ENCODE results near the gene FGF11. TPM values are rescaled to one million over a fixed set of nuclear protein-coding genes. Genes with fewer than 3 reads are reported as not detected.

FGF11 gene
- total RNA-seq, 2 donors from 2014 or later = 0.68 TPM; not detected in 1

DNA sequence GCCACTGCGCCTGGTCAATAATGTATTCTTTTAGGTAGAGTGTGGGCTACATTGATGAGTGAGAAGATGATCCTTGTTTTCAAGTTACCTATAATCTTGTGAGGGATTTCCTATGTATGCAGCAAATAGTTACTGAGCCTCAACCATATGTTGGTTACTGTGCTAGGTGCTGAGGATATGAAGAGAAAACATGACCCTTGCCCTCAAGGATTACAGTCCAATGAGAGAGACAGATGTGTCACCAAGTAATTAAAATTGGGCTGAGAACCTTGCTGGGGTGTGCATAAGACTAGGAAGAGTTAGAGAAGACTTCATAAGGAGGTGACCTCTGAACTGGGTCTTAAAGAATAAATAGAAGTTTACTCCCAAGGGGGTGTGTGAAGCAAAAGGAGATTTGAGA lies 52.3 kb downstream of the FGF11 start:
- TF ChIP-seq, protein P1, sequence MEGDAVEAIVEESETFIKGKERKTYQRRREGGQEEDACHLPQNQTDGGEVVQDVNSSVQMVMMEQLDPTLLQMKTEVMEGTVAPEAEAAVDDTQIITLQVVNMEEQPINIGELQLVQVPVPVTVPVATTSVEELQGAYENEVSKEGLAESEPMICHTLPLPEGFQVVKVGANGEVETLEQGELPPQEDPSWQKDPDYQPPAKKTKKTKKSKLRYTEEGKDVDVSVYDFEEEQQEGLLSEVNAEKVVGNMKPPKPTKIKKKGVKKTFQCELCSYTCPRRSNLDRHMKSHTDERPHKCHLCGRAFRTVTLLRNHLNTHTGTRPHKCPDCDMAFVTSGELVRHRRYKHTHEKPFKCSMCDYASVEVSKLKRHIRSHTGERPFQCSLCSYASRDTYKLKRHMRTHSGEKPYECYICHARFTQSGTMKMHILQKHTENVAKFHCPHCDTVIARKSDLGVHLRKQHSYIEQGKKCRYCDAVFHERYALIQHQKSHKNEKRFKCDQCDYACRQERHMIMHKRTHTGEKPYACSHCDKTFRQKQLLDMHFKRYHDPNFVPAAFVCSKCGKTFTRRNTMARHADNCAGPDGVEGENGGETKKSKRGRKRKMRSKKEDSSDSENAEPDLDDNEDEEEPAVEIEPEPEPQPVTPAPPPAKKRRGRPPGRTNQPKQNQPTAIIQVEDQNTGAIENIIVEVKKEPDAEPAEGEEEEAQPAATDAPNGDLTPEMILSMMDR (IDR thresholded peaks at IDR 0.05) = no peak
- H3K27me3 ChIP-seq (replicated peaks; ENCODE audit: insufficient read depth) = no peaks in the 10 kb centered on the region
- no peak overlapping the region for H3K4me3 ChIP-seq
- ATAC-seq (ENCODE audit: insufficient number of reproducible peaks, low FRiP score, low read depth) (no peak), DNase-seq (ENCODE audit: low spot score) (no peak)
- H3K27ac ChIP-seq = no peak overlapping the region
- peaks cover 9% of the 10 kb centered on the region for H3K36me3 ChIP-seq
- peaks cover 17 to 34% of the 10 kb centered on the region in 2 donors for H3K4me1 ChIP-seq (ENCODE audit: control insufficient read depth in 1 of 2, low read depth in 2 of 2)
- H3K9me3 ChIP-seq = no peaks in the 10 kb centered on the region

DNA sequence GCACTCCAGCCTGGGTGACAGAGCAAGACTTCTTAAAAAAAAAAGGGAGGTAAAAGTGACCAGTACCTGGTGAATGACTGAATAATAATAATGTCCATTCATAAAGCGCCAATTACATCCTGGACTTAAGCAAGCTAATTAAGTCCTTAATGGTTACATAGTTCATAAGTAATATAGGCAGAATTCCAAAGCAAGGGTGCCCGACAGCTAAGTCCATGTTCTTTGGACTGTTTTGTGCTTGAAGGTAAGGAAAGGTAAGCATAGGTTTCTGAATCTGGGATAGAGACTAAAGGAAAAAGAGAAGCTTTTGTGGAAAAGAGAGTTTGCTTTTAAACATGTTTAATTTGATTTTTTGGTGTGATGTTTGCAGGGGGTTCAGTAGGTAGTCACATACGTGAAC lies 54.6 kb downstream of the FGF11 start:
- no peak for DNase-seq (ENCODE audit: low spot score)
- Histone ChIP-seq H3K4me3 (no peak overlapping the region), H3K36me3 (peaks cover 32% of the 10 kb centered on the region), H3K27me3 (replicated peaks; ENCODE audit: insufficient read depth) (no peaks in the 10 kb centered on the region), H3K9me3 (no peaks in the 10 kb centered on the region), H3K4me1 (ENCODE audit: control insufficient read depth in 1 of 2, low read depth in 2 of 2) (peaks cover under 1 to 13% of the 10 kb centered on the region in 2 donors), H3K27ac (no peak overlapping the region)
- no peak for ATAC-seq (ENCODE audit: insufficient number of reproducible peaks, low FRiP score, low read depth)
- TF ChIP-seq, protein P1 (IDR thresholded peaks at IDR 0.05) = no peak

Other genes with a start within 250 kb of the FGF11 start
- gene DLG4, start 219.7 kb upstream of the FGF11 start, total RNA-seq = 10 to 100 TPM; 14.0 to 14.8 TPM
- gene ACADVL, start 219.6 kb upstream of the FGF11 start, total RNA-seq = 100 to 1,000 TPM; 369 to 471 TPM
- 10 to 100 TPM; 52.8 to 68.5 TPM for gene DVL2, start 205.0 kb upstream of the FGF11 start, total RNA-seq
- gene PHF23, start 200.1 kb upstream of the FGF11 start, total RNA-seq = 10 to 100 TPM; 25.1 to 44.7 TPM
- 100 to 1,000 TPM; 187 to 446 TPM for gene GABARAP, start 197.1 kb upstream of the FGF11 start, total RNA-seq
- 10 to 100 TPM; 51.3 to 51.7 TPM for gene CTDNEP1, start 187.8 kb upstream of the FGF11 start, total RNA-seq
- 10 to 100 TPM; 15.8 to 19.0 TPM for gene ELP5, start 187.3 kb upstream of the FGF11 start, total RNA-seq
- gene CLDN7, start 177.0 kb upstream of the FGF11 start, total RNA-seq = under 1 TPM in 1 of 2 donors, not detected in 1; 0.41 TPM
- gene SLC2A4, start 157.8 kb upstream of the FGF11 start, total RNA-seq = 1 to 10 TPM; 1.2 to 7.7 TPM
- not detected for gene YBX2, start 144.9 kb upstream of the FGF11 start, total RNA-seq
- gene EIF5A, start 131.9 kb upstream of the FGF11 start, total RNA-seq = 100 to 1,000 TPM; 118 to 130 TPM
- 10 to 100 TPM; 66.5 to 100.0 TPM for gene GPS2, start 124.2 kb upstream of the FGF11 start, total RNA-seq
- 10 to 100 TPM; 24.4 to 45.3 TPM for gene NEURL4, start 110.2 kb upstream of the FGF11 start, total RNA-seq
- gene ACAP1, start 103.0 kb upstream of the FGF11 start, total RNA-seq = 1 to 10 TPM; 6.8 to 9.9 TPM
- gene KCTD11, start 87.3 kb upstream of the FGF11 start, total RNA-seq = 10 to 100 TPM; 13.3 to 20.2 TPM
- not detected for gene TMEM95, start 84.4 kb upstream of the FGF11 start, total RNA-seq
- 1 to 10 TPM; 3.7 to 4.7 TPM for gene TNK1, start 58.4 kb upstream of the FGF11 start, total RNA-seq
- 10 to 100 TPM; 31.0 to 49.4 TPM for gene PLSCR3, start 45.0 kb upstream of the FGF11 start, total RNA-seq
- gene TMEM256, start 35.4 kb upstream of the FGF11 start, total RNA-seq = 10 to 100 TPM; 27.9 to 88.9 TPM
- 10 to 100 TPM in 1 of 2 donors, 1 to 10 TPM in 1; 9.2 to 20.8 TPM for gene NLGN2, start 31.7 kb upstream of the FGF11 start, total RNA-seq
- gene SPEM1, start 19.2 kb upstream of the FGF11 start, total RNA-seq = not detected
- gene SPEM2, start 13.9 kb upstream of the FGF11 start, total RNA-seq = not detected
- not detected for gene SPEM3, start 10.7 kb upstream of the FGF11 start, total RNA-seq
- gene TMEM102, start 4.1 kb upstream of the FGF11 start, total RNA-seq = 1 to 10 TPM; 7.7 to 9.7 TPM
- gene CHRNB1, start 5.5 kb downstream of the FGF11 start, total RNA-seq = 10 to 100 TPM; 11.6 to 17.6 TPM
- 10 to 100 TPM; 56.2 to 72.3 TPM for gene ZBTB4, start 40.1 kb downstream of the FGF11 start, total RNA-seq
- not detected for gene SLC35G6, start 41.9 kb downstream of the FGF11 start, total RNA-seq
- 100 to 1,000 TPM in 1 of 2 donors, 10 to 100 TPM in 1; 77.8 to 151 TPM for gene POLR2A, start 44.9 kb downstream of the FGF11 start, total RNA-seq
- 10 to 100 TPM; 54.6 to 98.3 TPM for gene TNFSF12, start 109.5 kb downstream of the FGF11 start, total RNA-seq
- 10 to 100 TPM; 40.5 to 49.2 TPM for gene TNFSF13, start 119.2 kb downstream of the FGF11 start, total RNA-seq
- 10 to 100 TPM; 47.0 to 80.7 TPM for gene SENP3, start 122.4 kb downstream of the FGF11 start, total RNA-seq
- 100 to 1,000 TPM in 1 of 2 donors, 10 to 100 TPM in 1; 70.8 to 133 TPM for gene CD68, start 140.1 kb downstream of the FGF11 start, total RNA-seq
- gene MPDU1, start 144.3 kb downstream of the FGF11 start, total RNA-seq = 10 to 100 TPM; 31.1 to 38.9 TPM
- 1 to 10 TPM in 1 of 2 donors, under 1 TPM in 1; 0.81 to 2.8 TPM for gene SOX15, start 150.6 kb downstream of the FGF11 start, total RNA-seq
- gene FXR2, start 175.4 kb downstream of the FGF11 start, total RNA-seq = 10 to 100 TPM; 42.8 to 53.9 TPM
- gene SAT2, start 188.3 kb downstream of the FGF11 start, total RNA-seq = 10 to 100 TPM; 29.8 to 30.9 TPM
- gene SHBG, start 190.6 kb downstream of the FGF11 start, total RNA-seq = not detected
- 1 to 10 TPM; 1.1 to 1.4 TPM for gene ATP1B2, start 211.4 kb downstream of the FGF11 start, total RNA-seq
- 10 to 100 TPM; 16.8 to 23.7 TPM for gene TP53, start 248.0 kb downstream of the FGF11 start, total RNA-seq
- gene WRAP53, start 249.0 kb downstream of the FGF11 start, total RNA-seq = 1 to 10 TPM; 2.9 to 3.4 TPM

Measured in thoracic aorta (tissue), 2 donors.